Sigmoid colon (tissue), 3 donors: ENCODE results near the gene HID1.

ENCODE experiments used
- CTCF ChIP-seq, 4 experiments: fragments of 450-650 bp in 3 of 4; fragments of 200-600 bp in 1 of 4; IDR thresholded peaks; one replicate each; pipeline ENCODE4 v1.5.1; 2016 to 2019; ENCODE audit warnings: antibody characterized with exemption in 4 of 4, mild to moderate bottlenecking in 3 of 4, moderate library complexity in 2 of 4
- POLR2A ChIP-seq, 2 donors: fragments of 450-650 bp; IDR thresholded peaks; one replicate each; pipeline ENCODE4 v1.6.1; 2016; ENCODE audit warnings: antibody characterized with exemption in 2 of 2, mild to moderate bottlenecking in 2 of 2, moderate library complexity in 2 of 2

- TF ChIP-seq CTCF (IDR thresholded peaks at IDR 0.05) (no peak), POLR2A (IDR thresholded peaks at IDR 0.05) (no peak)
Observed at GRCh38 chr17:75013092-75013559, 40.6 kb upstream of the HID1 start.
